HG02763 (cell line): ENCODE measurements around the gene SCGB1C1.
A peak's percentile ranks its signal among the peaks of the same experiment; 100 is the strongest.
"Not testable (repeated sequence)": the region's sequence is repeated elsewhere in the genome, so short reads cannot be mapped to it uniquely, and the experiment has no call there.

Source experiments
- ATAC-seq: cut with Tn5 transposase; IDR thresholded peaks from one replicate; pipeline ENCODE4 v1.9.1; 2021; ENCODE audit warnings: mild to moderate bottlenecking, moderate library complexity; ENCODE audit not compliant: unreplicated experiment

The SCGB1C1 gene

DNA sequence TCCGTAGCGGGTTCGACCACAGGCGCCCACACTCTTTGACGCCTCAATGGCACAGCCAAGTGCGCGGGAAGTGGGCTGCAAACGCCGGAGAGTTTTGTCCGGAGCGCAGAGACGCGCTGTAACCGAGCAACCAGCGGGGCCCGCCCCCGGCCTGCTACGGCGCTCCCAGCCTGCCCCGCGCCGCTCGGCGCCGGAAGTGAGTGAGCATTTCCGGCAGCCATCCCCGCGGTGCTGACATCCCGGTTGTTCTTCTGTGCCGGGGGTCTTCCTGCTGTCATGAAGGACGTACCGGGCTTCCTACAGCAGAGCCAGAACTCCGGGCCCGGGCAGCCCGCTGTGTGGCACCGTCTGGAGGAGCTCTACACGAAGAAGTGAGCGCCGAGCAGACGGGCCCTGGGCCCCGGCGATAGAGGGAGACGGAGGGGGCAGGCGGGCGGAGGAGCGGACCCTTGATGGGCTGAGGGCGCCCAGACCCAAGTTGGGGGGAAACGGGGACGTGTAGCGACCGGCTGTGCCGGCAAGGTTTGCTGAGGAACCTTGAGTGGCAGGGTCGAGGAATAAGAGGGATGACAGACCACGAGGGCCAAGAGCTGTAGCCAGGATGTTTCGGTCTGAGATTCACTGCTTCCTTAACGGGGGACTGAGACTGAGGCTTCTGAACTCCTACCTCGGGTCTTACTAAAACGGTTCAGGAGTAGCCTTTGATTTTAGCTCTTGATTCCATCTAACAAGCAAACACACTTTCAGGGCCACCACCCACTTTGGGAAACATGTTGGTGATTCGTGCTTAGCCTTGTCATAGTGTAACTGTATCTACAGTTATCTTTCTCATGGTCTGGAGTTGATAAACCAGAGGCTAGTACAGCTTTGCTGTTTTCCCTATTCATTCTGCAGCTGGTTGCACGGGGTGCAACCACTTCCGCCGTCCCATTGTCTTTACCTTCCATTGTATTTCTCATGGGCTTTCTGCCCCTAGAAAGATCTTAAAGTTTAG, 44.2 kb downstream of the SCGB1C1 start, which contains the start of gene PSMD13:
PSMD13 (plus strand) TSS at position 203 of the 994 bp plus-strand sequence; CDS start at position 277, 74 bp downstream.
- ATAC-seq, result peak; percentile 79

GRCh38 chr11:238346-238745, 45.5 kb downstream of the SCGB1C1 start:
- not testable (repeated sequence) for ATAC-seq

DNA sequence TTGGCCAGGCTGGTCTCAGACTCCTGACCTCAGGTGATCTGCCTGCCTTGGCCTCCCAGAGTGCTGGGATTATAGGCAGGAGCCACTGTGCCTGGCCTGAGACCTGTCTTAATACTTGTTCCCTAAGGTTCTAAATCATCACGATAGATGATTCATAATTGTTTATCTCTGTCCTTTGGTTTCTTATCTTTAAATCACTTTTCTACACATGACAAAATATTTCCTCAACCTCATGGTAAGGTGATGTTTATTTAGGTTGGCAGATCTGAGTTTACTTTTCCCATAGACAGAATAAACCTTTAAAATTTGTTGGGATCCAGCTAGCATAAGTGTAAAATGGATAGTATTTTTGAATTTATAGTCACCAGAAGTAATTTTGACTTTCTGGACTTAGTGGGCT, 47.4 kb downstream of the SCGB1C1 start:
- no peak for ATAC-seq

- ATAC-seq, result no peak
These were observed 48.8 kb downstream of the SCGB1C1 start for GRCh38 chr11:241634-242033.
